Measurements from ENCODE around the gene PGP.

DNA sequence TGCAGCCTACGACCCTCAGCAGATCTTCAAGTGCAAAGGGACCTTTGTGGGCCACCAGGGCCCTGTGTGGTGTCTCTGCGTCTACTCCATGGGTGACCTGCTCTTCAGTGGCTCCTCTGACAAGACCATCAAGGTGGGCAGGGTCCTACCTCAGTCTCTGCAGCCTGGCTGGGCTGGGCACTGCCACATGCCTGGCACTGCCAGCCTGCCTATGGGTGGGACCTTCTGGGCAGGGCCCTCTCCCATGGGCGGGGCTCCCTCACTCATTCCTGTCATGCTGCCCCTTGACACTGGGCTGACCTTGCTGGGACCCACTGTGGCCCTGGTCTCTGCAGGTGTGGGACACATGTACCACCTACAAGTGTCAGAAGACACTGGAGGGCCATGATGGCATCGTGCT lies 40.7 kb downstream of the PGP start:
- TF ChIP-seq, protein P1, sequence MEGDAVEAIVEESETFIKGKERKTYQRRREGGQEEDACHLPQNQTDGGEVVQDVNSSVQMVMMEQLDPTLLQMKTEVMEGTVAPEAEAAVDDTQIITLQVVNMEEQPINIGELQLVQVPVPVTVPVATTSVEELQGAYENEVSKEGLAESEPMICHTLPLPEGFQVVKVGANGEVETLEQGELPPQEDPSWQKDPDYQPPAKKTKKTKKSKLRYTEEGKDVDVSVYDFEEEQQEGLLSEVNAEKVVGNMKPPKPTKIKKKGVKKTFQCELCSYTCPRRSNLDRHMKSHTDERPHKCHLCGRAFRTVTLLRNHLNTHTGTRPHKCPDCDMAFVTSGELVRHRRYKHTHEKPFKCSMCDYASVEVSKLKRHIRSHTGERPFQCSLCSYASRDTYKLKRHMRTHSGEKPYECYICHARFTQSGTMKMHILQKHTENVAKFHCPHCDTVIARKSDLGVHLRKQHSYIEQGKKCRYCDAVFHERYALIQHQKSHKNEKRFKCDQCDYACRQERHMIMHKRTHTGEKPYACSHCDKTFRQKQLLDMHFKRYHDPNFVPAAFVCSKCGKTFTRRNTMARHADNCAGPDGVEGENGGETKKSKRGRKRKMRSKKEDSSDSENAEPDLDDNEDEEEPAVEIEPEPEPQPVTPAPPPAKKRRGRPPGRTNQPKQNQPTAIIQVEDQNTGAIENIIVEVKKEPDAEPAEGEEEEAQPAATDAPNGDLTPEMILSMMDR (conservative IDR thresholded peaks at IDR 0.05 in 1 of 2, IDR thresholded peaks at IDR 0.05 in 1 of 2; ENCODE audit: extremely low read depth in 1 of 2, insufficient read depth in 1 of 2, low read depth in 1 of 2, low read length in 2 of 2): no peak
- no peak for TF ChIP-seq EZH2 (IDR thresholded peaks at IDR 0.05; ENCODE audit: borderline replicate concordance, low read length)

Measured in mammary epithelial cell (primary cell).